ENCODE measurements around the gene ZNF575. TPM values are rescaled to one million over a fixed set of nuclear protein-coding genes. Genes with fewer than 3 reads are reported as not detected.

Gene ZNF575
- polyA plus RNA-seq, 1 donor from 2014 or later, result not detected

DNA sequence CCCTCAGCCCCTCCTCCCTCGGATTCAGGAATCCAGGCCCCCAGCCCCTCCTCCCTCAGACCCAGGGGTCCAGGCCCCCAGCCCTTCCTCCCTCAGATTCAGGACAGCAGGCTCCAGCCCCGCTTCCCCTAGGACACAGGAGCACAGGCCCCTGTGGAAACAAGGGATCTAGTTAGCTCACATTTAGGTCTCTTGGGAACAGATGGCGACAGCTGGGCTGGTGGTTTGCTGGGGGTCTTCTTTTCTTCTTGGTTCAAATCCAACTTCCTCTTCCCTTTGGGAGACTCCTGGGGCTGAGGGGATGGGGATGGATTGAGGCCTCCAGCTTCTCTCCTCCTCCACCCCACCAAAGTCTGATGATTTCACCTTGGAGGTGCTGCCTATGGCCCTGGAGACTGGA lies 19.6 kb downstream of the ZNF575 start:
- no peak overlapping the region for H2AFZ ChIP-seq (ENCODE audit: low read depth, low read length)
- H3K36me3 ChIP-seq (ENCODE audit: insufficient read depth, low read length), result no peaks in the 10 kb centered on the region
- no peak overlapping the region for H3K27ac ChIP-seq (ENCODE audit: low read length)

DNA sequence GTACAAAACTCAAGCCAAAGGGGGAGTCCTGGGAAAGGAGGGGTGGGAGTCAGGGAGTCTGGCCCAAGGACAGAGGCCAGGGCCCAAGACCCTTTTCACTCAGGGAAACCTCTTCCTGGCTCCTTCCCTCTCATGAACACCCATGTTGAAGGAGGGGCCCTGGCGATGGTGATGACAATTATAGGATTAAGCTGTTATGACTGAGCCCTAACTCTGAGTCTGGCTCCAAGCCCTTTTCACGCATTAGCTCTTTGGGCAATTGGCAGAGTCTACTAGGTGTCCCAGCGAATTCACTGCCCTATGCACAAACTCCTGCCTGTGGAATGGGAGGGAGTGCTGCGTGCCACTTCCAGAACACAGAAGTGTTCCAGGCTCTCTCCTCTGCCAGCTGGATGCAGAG lies 20.7 kb downstream of the ZNF575 start:
- H3K9ac ChIP-seq (ENCODE audit: low read length), result no peak overlapping the region
- no peaks in the 10 kb centered on the region for H3K9me2 ChIP-seq (ENCODE audit: insufficient read depth, low read length)
- H3K4me2 ChIP-seq (ENCODE audit: low read length), result no peak overlapping the region
- no peak overlapping the region for H3K27ac ChIP-seq (ENCODE audit: low read length)
- no peaks in the 10 kb centered on the region for H4K20me1 ChIP-seq (ENCODE audit: insufficient read depth)
- H3F3A ChIP-seq (ENCODE audit: insufficient read depth, low read length, poor library complexity, severe bottlenecking), result no peaks in the 10 kb centered on the region
- H3K27me3 ChIP-seq (ENCODE audit: insufficient read depth, low read depth, low read length), result no peaks in the 10 kb centered on the region
- no peak overlapping the region for H3K4me3 ChIP-seq (ENCODE audit: low read length)
- H3K79me2 ChIP-seq (replicated peaks; ENCODE audit: insufficient read depth, low read length), result no peaks in the 10 kb centered on the region
- H3K9me3 ChIP-seq (ENCODE audit: low read length), result no peaks in the 10 kb centered on the region
- no peak overlapping the region for H2AFZ ChIP-seq (ENCODE audit: low read depth, low read length)
- H3K36me3 ChIP-seq (ENCODE audit: insufficient read depth, low read length), result no peaks in the 10 kb centered on the region
- TF ChIP-seq, protein P1, sequence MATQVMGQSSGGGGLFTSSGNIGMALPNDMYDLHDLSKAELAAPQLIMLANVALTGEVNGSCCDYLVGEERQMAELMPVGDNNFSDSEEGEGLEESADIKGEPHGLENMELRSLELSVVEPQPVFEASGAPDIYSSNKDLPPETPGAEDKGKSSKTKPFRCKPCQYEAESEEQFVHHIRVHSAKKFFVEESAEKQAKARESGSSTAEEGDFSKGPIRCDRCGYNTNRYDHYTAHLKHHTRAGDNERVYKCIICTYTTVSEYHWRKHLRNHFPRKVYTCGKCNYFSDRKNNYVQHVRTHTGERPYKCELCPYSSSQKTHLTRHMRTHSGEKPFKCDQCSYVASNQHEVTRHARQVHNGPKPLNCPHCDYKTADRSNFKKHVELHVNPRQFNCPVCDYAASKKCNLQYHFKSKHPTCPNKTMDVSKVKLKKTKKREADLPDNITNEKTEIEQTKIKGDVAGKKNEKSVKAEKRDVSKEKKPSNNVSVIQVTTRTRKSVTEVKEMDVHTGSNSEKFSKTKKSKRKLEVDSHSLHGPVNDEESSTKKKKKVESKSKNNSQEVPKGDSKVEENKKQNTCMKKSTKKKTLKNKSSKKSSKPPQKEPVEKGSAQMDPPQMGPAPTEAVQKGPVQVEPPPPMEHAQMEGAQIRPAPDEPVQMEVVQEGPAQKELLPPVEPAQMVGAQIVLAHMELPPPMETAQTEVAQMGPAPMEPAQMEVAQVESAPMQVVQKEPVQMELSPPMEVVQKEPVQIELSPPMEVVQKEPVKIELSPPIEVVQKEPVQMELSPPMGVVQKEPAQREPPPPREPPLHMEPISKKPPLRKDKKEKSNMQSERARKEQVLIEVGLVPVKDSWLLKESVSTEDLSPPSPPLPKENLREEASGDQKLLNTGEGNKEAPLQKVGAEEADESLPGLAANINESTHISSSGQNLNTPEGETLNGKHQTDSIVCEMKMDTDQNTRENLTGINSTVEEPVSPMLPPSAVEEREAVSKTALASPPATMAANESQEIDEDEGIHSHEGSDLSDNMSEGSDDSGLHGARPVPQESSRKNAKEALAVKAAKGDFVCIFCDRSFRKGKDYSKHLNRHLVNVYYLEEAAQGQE (IDR thresholded peaks at IDR 0.05; ENCODE audit: borderline replicate concordance), result no peak
- TF ChIP-seq EZH2 (IDR thresholded peaks at IDR 0.05; ENCODE audit: borderline replicate concordance, insufficient read depth, low read length, poor library complexity, severe bottlenecking) (no peak), TAF1 (IDR thresholded peaks at IDR 0.05; ENCODE audit: low read depth) (no peak), SMC3 (conservative IDR thresholded peaks at IDR 0.05; ENCODE audit: poor library complexity) (no peak), EP300 (conservative IDR thresholded peaks at IDR 0.05; ENCODE audit: poor library complexity, severe bottlenecking) (no peak), MXI1 (conservative IDR thresholded peaks at IDR 0.05; ENCODE audit: poor library complexity, severe bottlenecking) (no peak), POLR2AphosphoS5 (IDR thresholded peaks at IDR 0.05) (no peak), RAD21 (conservative IDR thresholded peaks at IDR 0.05) (no peak)
- TF ChIP-seq, protein P2, sequence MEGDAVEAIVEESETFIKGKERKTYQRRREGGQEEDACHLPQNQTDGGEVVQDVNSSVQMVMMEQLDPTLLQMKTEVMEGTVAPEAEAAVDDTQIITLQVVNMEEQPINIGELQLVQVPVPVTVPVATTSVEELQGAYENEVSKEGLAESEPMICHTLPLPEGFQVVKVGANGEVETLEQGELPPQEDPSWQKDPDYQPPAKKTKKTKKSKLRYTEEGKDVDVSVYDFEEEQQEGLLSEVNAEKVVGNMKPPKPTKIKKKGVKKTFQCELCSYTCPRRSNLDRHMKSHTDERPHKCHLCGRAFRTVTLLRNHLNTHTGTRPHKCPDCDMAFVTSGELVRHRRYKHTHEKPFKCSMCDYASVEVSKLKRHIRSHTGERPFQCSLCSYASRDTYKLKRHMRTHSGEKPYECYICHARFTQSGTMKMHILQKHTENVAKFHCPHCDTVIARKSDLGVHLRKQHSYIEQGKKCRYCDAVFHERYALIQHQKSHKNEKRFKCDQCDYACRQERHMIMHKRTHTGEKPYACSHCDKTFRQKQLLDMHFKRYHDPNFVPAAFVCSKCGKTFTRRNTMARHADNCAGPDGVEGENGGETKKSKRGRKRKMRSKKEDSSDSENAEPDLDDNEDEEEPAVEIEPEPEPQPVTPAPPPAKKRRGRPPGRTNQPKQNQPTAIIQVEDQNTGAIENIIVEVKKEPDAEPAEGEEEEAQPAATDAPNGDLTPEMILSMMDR (IDR thresholded peaks at IDR 0.05; ENCODE audit: poor library complexity, severe bottlenecking), result no peak

More for the DNA sequence above, 19.6 kb downstream of the ZNF575 start:
- no peak overlapping the region for H3K4me3 ChIP-seq (ENCODE audit: low read length)
- no peaks in the 10 kb centered on the region for H4K20me1 ChIP-seq (ENCODE audit: insufficient read depth)
- no peak for TF ChIP-seq MXI1 (conservative IDR thresholded peaks at IDR 0.05; ENCODE audit: poor library complexity, severe bottlenecking)
- TF ChIP-seq RAD21 (conservative IDR thresholded peaks at IDR 0.05), result no peak
- TF ChIP-seq EZH2 (IDR thresholded peaks at IDR 0.05; ENCODE audit: borderline replicate concordance, insufficient read depth, low read length, poor library complexity, severe bottlenecking), result no peak
- no peak for TF ChIP-seq TAF1 (IDR thresholded peaks at IDR 0.05; ENCODE audit: low read depth)
- TF ChIP-seq, protein P2 (IDR thresholded peaks at IDR 0.05; ENCODE audit: poor library complexity, severe bottlenecking), result no peak
- no peak for TF ChIP-seq EP300 (conservative IDR thresholded peaks at IDR 0.05; ENCODE audit: poor library complexity, severe bottlenecking)
- TF ChIP-seq, protein P1 (IDR thresholded peaks at IDR 0.05; ENCODE audit: borderline replicate concordance), result no peak
- TF ChIP-seq POLR2AphosphoS5 (IDR thresholded peaks at IDR 0.05), result no peak
- TF ChIP-seq SMC3 (conservative IDR thresholded peaks at IDR 0.05; ENCODE audit: poor library complexity), result no peak
- no peaks in the 10 kb centered on the region for H3K27me3 ChIP-seq (ENCODE audit: insufficient read depth, low read depth, low read length)
- no peaks in the 10 kb centered on the region for H3F3A ChIP-seq (ENCODE audit: insufficient read depth, low read length, poor library complexity, severe bottlenecking)
- no peak overlapping the region for H3K9ac ChIP-seq (ENCODE audit: low read length)
- no peaks in the 10 kb centered on the region for H3K79me2 ChIP-seq (replicated peaks; ENCODE audit: insufficient read depth, low read length)
- no peaks in the 10 kb centered on the region for H3K9me3 ChIP-seq (ENCODE audit: low read length)
- no peaks in the 10 kb centered on the region for H3K9me2 ChIP-seq (ENCODE audit: insufficient read depth, low read length)
- H3K4me2 ChIP-seq (ENCODE audit: low read length), result no peak overlapping the region
